ENCODE results near the gene SPAG7.
A peak's percentile ranks its signal among the peaks of the same experiment; 100 is the strongest.

The SPAG7 gene

GRCh38 chr17:4980644-4981216 is 13.1 kb upstream of the SPAG7 start:
- Histone ChIP-seq H3K4me3 (no peak overlapping the region), H3K27ac (peak overlapping the region in 2 of 21 experiments; percentile 14 to 61)

GRCh38 chr17:4978726-4979125 is 11.1 kb upstream of the SPAG7 start:
- Histone ChIP-seq H3K27ac (peak overlapping the region in 4 of 21 experiments; percentile 3 to 62 (median 50)), H3K4me3 (no peak overlapping the region)

- H3K4me3 ChIP-seq, result no peak overlapping the region
Measured at GRCh38 chr17:4974115-4974670, 6.6 kb upstream of the SPAG7 start.

GRCh38 chr17:4973256-4974114 is 5.9 kb upstream of the SPAG7 start:
- peak overlapping the region in 1 of 21 experiments; percentile 3 for H3K27ac ChIP-seq
- H3K4me3 ChIP-seq, result no peak overlapping the region

More at GRCh38 chr17:4974115-4974670, 6.6 kb upstream of the SPAG7 start:
- H3K27ac ChIP-seq, result no peak overlapping the region

GRCh38 chr17:4972752-4973151 is 5.1 kb upstream of the SPAG7 start:
- peak overlapping the region in 1 of 21 experiments; percentile 6 for H3K27ac ChIP-seq
- H3K4me3 ChIP-seq, result no peak overlapping the region

GRCh38 chr17:4972322-4972721 is 4.7 kb upstream of the SPAG7 start:
- Histone ChIP-seq H3K4me3 (no peak overlapping the region), H3K27ac (peak overlapping the region in 2 of 21 experiments; percentile 6 to 29)

- peak overlapping the region in 2 of 21 experiments; percentile 6 to 29 for H3K27ac ChIP-seq
- H3K4me3 ChIP-seq, result no peak overlapping the region
Measured at GRCh38 chr17:4971826-4972225, 4.2 kb upstream of the SPAG7 start.

GRCh38 chr17:4970273-4970672 is 2.7 kb upstream of the SPAG7 start:
- Histone ChIP-seq H3K4me3 (no peak overlapping the region), H3K27ac (peak overlapping the region in 10 of 21 experiments; percentile 8 to 99 (median 90))

GRCh38 chr17:4969551-4970173 is 2.0 kb upstream of the SPAG7 start:
- H3K4me3 ChIP-seq, result peak overlapping the region in 1 of 7 experiments; percentile 59
- peak overlapping the region in 17 of 21 experiments; percentile 22 to 99 (median 93) for H3K27ac ChIP-seq

GRCh38 chr17:4969047-4969550 is 1.5 kb upstream of the SPAG7 start:
- H3K4me3 ChIP-seq, result peak overlapping the region in 6 of 7 experiments; percentile 48 to 72 (median 63)
- H3K27ac ChIP-seq, result peak overlapping the region in 20 of 21 experiments; percentile 83 to 99 (median 94)

- Histone ChIP-seq H3K27ac (peak overlapping the region; percentile 70 to 99 (median 93)), H3K4me3 (peak overlapping the region; percentile 48 to 72 (median 59))
Measured at GRCh38 chr17:4968486-4969046, 949 bp upstream of the SPAG7 start.

GRCh38 chr17:4966844-4967538 is 626 bp downstream of the SPAG7 start:
- Histone ChIP-seq H3K4me3 (peak overlapping the region; percentile 50 to 78 (median 67)), H3K27ac (peak overlapping the region; percentile 70 to 99 (median 95))

GRCh38 chr17:4965311-4965986 is 2.2 kb downstream of the SPAG7 start:
- Histone ChIP-seq H3K27ac (peak overlapping the region in 11 of 21 experiments; percentile 90 to 99 (median 95)), H3K4me3 (no peak overlapping the region)

- no peak overlapping the region for H3K27ac ChIP-seq
- no peak overlapping the region for H3K4me3 ChIP-seq
Measured at GRCh38 chr17:4960279-4960922, 7.2 kb downstream of the SPAG7 start.

GRCh38 chr17:4959261-4959965 is 8.2 kb downstream of the SPAG7 start:
- no peak overlapping the region for H3K4me3 ChIP-seq
- no peak overlapping the region for H3K27ac ChIP-seq

- no peak overlapping the region for H3K4me3 ChIP-seq
- no peak overlapping the region for H3K27ac ChIP-seq
Measured at GRCh38 chr17:4958102-4958501, 9.5 kb downstream of the SPAG7 start.

GRCh38 chr17:4956493-4957061 is 11.0 kb downstream of the SPAG7 start:
- H3K4me3 ChIP-seq, result no peak overlapping the region
- H3K27ac ChIP-seq, result no peak overlapping the region
